Amniotic stem cell (primary cell): ENCODE results near the gene VASH1.
A peak's percentile ranks its signal among the peaks of the same experiment; 100 is the strongest.

ENCODE experiments used
- DNase-seq: peaks from one replicate; lab custom pipeline; 2025; lab: John Stamatoyannopoulos, UW

The VASH1 gene

DNA sequence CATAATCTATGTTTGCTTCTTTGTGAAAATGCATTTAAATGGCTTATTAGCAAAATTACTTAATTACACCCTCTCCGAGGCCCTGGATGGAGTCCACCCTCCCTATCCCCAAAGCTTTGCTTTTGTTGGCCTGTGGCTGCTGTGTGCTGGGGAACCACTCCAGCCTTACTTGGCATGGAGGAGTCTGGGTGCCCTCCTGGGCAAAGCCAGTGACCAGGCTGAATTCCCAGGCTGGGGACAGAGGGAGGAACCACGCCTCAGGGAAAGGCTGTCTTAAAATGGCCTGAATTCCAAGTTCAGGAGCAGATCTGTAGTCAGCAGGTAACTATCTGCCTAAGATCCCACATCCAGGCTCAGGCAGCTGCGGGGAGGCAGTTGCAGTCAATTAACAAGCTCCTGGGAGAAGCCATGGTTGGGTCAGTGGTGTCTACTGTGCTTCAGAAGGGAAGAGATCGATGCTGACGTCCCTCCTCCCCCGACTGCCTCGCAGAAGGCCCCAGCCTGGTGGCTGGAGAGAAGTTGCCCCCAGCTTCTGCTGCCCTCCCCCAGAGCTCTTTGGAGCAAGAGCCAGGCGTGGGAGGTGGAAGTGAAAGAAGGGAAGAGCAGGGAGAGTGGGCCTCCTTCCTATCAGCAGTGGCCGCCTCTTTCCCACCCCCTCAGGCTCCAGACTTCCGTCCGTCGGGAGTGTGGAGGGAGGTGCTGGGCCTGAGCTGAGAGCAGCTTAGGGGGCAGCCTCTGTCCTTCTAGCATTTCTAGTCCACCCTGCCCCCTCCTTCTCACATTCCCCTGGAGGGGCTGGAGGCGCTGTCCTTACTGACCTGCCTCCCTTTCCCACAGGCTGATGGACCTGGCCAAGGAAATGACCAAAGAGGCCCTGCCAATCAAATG, 11.3 kb downstream of the VASH1 start:
- no peak for DNase-seq

DNA sequence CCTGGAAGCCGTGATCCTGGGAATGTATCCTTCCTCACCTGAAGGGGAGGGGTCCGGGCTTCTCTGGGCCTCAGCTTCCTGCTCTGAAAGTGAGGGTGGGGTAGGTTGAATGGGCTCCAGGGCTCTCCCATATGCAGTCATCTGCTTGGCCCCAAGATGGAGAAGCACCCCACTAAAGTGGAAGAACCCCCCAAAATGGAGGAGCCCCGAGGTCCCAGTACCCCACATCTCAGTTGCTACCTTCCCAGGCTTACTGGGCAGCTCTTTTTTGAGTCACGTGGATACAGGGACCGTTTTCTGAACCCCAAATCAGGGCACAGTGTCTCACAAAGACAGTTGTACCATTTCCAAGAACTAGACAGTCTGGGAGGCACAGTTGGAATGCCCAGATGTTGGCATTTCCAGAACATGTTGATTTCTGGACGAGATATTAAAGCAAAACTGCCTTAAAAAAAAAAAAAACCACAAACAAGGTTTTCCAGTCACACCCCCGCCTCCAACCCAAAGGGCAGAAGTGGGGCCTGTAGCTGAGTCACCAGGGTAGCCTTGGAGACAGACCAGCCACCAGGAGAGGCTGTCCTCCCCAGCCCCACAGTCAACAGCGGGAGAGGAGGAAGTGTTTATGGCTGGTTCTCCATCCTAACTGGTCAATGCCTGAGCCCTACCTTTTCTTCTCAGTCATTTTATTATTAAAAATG, 12.1 kb downstream of the VASH1 start:
- DNase-seq = peak; percentile 58

DNA sequence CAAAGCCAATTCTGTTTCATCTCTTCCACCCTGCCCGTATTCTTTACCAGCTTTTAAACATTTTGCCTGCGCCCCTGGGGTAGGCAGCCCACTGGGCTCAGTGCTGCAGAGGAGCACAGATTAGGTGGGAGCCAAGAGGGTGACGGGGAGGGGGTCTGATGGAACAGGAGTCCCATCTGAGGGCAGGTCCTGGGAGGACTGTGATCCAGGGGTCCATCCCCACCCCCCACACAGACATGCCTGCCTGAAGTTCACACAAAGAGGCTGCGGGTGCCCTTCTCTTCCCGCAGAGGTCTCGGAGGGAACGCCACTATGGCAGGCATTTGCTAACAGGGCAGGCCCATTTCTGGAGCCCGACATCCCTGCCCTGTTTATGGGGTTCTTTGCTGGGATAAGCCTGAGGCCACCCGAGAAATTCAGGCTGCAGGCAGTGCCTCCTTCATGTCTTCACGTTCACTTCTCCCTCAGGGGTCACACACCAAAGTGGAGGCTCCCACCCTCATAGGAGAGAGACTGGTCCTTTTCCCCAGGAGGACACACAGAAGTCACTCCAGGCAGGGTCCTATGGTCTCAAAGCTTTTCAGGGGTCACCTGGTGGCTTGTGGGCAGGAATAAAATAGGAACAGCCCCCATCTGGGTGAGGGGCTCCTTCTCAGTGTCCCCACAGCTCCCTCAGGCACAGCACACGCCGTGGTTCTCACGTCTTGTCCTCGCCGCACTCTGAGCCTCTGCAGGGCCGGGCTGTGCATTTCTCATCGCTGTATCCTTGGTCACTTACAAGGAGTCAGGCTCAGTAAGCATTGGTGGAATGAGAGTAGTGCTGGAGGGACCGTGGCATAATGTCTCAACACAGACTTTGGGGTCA, 12.9 kb downstream of the VASH1 start:
- DNase-seq = no peak

DNA sequence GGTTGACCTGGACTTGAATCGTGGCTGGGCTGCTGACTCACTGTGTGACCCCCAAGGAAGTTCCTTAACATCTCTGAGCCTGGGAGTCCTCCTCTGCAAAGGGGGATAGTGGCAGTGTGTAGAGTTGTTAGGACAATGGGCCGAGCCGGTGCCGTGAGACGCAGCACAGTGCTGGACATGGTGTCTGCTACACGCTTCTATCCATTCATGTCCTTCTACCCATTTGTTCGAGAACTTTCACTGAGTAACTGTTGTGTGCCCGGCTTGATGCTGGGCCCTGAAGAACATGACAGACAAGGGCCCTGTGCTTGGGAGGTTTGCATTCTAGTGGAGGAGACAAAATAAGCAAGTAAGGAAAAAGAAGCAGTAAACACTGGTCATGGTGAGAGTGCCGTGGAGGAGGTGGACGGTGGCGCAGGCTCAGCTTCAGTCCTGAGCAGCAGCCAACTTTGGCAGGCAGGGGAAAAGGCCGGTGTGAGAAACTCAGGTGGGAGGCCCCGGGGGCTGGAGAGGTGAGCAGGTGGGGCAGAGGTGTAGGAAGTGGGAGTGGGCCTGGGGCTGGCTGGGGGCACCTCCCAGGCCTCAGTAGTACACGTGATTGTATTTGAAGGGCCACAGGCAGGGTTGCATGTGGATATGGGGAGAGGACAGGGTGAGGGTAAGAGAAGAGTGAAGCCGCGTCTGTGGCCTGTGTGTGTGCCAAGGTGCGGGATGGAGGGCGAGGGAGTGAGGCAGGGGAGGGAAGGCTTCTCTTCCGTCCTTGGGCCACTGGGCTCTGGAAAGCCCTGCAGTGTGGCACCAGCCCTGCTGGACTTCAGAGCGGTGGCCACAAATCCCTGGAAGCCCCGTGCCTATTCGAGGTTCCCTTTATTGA, 13.8 kb downstream of the VASH1 start:
- DNase-seq = no peak

DNA sequence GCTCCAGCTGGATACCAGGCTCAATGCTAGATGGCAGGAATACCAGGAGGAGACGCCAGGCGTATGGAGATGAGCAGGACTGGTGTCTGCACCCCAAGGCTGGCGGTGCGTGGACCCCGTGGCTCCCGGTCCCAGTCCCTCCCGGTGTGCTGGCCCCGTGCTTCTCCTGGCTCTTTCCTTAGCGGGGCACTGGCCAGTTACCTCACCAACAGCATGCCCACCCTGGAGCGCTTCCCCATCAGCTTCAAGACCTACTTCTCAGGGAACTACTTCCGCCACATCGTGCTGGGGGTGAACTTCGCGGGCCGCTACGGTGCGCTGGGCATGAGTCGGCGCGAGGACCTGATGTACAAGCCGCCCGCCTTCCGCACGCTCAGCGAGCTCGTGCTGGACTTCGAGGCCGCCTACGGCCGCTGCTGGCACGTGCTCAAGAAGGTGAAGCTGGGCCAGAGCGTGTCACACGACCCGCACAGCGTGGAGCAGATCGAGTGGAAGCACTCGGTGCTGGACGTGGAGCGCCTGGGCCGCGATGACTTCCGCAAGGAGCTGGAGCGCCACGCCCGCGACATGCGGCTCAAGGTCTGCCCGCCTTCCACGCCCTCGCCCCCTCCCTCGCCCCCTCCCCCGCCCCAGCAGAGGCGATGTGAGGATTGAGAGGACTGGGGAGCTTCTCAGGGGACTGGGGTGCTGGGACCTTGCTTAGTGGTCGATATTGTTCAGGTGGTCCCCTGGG, 14.6 kb downstream of the VASH1 start:
- no peak for DNase-seq

DNA sequence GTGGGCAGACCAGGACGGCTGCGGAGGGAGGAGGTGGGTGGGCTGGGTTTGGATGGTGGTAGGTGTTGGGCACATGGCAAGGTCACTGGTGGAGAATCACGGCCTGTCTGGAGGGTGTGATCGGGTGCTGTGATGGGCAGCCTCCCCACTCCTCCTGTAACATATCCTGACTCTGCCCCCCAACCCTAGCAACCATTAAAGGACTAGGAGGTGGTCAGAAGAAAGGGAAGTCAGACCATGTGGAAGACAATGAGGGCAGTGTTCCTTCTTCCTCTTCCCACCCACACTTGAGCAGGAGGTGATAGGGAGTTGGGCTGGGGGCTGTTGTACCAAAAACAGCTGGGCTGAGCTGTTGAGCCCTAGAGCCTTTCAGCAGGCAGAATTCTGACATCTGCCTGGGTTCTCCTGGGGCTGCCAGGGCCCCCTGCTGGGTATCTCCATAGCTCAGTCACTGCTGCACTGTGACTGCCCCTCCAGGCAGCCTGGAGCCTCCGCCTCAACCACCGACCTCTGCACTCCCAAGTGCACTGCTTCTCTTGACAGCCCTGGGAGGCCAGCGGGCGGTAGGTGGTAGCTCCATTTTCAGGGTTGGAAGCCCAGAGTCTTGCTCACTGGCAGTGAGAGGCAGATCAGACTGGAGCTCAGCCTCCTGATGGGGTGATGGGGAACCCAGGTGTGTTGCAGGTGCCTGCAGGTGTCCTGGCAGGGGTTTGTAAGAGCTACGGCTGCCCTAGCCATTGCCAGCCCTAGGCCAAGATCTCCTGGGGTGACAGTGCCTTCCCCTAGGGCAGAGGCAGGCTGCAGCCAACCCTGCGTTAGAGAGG, 15.4 kb downstream of the VASH1 start:
- no peak for DNase-seq

DNA sequence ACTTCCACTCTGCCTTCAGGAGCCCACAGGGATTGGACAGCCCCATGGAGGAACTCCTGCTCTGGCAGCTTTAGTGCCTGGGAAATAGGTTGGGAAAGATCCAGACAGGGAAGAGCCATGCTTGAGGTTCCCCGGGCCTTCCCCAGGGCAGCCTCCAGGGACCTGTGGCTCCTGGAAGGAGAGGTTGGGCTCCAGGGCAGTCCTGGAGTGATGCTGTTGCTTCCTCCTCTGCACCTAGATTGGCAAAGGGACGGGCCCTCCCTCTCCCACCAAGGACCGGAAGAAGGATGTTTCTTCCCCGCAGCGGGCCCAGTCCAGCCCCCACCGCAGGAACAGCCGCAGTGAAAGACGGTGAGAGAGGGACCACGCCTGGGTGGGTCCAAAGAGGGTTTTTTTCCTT, 16.5 kb downstream of the VASH1 start:
- DNase-seq = no peak

DNA sequence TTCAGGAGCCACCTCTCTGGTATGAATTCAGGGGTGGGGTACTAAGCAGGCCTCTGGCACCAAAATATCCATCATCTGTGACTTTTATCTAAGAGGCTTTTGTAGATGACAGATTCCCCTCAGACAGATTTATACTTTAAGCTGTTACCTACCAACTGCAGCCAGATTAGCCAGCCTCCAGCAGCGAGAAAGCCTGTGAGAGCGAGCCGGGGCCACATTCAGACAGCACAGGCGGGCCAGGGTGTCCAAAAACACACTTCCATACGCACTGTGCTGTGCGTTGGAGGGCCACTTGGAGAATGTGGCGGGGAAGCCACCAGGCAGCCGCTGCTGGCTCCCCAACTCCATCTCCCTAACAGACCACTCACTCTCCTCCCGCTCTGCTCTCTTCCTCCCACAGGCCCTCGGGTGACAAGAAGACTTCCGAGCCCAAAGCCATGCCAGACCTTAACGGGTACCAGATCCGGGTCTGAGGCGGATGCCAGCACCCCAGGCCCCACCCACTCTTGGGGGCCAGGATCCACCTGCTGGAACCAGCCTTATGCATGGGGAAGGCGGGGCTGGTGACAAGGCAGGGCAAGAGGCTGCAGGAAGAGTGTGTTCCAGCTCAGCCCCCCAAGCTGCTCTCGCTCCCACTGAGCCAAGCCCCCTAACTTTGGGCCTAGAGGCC, 17.4 kb downstream of the VASH1 start:
- DNase-seq = no peak

DNA sequence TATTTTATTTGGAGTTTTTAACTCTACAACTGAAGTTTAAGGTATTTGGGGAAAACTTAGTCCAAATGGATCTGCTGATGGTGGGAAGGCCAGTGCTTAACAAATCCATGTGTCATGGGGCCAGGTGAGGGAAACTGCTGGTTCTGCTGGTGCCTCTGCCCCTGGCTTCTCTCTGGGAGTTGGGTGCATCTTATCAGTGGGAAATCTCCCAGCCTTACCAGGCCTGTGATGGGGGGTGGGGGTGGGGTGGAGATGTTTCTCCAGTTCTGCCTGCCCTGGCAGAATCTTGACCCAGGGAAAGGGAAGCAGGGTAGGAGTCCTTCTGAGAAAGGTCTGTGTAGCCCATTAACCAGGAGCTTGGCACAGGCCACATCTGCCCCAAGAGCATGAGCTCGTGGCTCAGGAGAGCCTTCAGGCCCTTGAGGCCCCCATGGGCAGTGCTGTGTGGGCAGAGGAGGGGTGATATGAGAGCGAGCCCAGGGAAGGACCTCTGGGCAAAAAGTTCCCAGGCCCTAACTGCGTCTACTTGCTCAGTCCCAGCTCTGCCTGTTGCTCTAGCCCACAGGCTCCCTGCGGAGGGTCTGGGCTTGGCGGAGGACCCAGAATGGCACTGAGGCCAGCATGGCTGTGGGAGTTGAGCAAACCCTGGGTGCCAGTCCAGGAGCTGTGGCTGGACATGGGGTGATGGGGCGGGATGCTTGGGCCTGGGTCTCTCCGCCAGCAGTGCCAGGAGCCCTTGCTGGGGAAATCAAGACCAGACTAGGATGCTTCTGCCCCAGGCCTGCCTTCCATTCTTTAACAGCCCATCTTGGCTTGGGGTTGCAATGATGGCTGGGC, 18.2 kb downstream of the VASH1 start:
- no peak for DNase-seq

DNA sequence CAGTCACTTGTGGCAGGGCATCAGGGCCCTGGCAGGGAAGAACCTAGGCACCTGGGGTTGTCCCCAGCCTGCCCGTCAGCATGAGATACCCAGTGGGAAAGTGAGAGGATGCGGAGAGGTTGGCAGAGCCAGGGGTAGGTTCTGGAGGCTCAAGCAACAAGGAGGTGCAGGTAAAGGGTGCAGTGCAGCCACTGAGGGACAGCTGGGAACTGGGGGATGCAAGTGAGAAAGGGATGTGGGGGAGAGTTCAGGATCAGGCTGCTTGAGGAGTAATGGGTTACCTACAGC, 18.7 kb downstream of the VASH1 start:
- DNase-seq = no peak

DNA sequence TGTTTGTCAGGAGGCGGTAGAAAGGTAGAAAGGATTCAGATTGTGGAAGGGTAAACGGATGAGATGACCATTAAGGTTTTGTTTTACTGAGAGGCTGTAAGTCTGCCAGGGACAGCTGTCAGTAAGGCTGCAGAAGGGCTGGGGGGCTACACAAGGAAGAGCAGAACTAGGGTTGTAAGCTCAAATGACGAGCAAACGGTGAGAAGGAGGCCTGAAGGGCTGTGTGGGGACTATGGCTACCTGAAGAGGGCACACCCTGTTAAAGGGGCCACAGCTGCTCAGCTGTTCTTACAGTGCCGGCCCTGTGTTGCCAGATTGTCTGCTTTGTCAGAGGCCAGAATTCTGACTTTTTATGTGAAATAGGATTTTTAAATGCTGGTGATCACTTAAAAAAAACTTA, 19.1 kb downstream of the VASH1 start:
- DNase-seq = no peak

DNA sequence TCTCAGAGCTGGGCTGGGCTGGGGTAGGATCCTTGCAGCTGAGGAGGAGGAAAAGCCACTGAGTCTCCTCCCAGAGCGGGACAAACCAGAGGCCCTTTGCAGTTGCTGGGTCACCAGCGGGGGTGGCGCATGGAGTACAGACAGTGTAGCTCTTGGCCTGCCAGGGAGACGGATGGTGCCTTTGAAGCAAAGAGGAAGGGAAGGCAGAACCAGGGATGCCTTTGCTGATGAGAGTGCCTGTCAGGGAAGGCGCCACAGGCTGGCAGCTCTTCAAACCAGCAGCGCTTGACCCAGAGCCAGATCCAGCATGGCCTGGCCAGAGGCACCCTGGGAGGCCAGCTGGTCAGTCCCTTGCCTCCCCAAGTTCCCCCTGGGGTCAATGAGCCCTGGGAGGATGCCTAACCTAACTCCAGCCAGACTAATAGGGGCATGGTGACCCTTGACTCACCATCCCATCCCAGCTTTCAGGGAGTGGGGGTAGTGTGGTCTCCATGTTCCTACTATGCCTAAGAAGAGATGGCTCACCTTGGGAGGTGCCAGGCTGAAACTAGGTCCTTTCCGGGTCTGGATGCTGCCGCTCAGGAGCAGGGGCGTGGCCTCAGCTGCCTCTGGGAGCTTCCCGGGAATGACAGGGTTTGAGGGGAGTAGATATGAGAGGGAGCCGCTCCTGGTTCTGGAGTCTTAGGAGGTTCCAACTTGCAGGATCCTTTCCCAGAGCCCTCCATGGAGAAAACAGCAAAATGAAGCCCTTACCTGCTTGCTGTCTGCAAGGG, 19.8 kb downstream of the VASH1 start:
- no peak for DNase-seq

DNA sequence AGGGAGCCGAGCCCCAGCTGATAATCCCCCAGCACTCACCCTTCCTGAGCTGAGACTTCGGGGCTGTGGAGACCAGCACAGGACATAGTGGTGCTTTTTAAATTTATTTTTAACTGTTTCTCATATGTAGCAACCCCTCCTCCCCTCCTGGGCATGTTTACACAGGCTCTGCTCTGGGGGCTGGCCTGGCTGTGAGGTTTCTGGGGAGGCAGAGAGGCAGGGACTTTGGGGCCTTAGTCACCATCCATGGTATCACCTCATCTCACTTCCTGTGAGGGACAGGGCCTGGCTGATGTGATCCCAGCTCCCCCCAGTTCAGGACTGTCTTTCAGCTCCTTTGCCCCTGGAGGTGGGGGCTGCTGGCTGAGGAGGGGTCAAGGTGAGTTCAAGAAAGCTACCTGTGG, 20.4 kb downstream of the VASH1 start:
- DNase-seq = no peak

DNA sequence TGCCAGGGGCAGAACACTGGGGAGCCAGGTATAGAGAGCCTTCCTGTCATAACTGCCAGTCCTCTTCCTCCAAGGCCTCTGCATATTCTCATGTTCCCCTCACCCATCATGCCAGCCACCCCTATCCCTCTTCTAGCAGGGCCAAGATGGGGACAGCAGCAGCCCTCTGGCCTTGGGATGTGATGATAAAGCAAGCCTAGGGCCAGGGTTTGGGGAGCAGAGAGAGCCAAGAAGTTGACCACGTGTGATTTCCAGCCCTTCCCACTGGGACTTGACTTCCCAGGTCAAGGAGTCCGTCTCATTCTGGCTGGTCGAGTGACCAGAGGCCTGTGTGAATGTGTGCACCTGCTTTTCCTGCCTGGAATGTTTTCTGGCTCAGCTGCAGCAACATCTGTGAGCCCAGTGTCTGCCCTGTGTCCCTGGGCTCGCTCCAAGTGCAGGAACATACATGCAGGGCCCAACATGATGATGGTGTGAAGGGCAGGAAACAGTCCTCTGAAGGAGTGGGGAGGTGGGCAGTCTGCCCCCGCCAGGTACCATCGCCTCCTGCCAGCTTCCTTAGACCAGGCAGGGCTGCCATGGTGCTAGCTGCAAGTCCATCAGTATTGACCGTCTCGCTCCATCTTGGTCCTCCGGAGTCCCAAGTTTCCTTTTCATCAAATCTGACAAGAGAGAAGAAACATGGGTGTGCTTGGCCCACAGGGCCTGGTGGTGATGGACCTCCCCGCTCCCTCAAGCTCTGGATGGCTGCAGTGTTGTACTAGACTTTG, 21.0 kb downstream of the VASH1 start:
- no peak for DNase-seq

DNA sequence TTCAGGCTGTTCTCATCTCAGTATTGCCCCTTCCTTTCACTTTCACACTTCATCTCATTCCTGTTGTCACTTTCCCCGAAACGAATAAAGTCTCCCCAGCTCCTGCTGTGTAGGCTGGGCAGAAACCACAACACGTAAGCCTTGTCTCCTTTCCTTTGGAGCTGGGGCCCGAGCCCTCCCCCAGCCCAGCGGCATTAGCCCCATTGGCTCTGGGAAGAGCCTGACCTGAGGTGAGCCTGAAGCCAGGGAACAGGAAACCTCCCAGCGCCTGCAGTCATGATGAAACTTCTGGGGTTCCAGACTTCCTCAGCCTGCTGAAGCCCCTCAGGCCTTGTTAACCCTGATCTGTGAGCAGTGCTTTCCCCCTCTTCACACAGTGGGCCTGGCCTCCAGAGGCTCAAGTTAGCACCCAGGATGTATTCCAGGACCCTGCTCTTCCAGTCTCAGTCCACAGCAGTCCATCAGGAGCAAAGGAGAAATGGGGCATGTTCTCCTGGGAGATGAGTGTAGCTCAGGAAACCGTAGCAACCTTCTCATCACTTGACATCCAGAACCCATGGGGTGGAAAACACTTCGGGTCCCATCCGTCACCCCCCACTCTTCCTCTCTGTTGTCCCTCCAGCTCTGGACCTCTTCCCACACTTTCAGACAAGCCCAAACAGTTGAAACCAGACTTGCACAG, 21.8 kb downstream of the VASH1 start:
- DNase-seq = no peak

DNA sequence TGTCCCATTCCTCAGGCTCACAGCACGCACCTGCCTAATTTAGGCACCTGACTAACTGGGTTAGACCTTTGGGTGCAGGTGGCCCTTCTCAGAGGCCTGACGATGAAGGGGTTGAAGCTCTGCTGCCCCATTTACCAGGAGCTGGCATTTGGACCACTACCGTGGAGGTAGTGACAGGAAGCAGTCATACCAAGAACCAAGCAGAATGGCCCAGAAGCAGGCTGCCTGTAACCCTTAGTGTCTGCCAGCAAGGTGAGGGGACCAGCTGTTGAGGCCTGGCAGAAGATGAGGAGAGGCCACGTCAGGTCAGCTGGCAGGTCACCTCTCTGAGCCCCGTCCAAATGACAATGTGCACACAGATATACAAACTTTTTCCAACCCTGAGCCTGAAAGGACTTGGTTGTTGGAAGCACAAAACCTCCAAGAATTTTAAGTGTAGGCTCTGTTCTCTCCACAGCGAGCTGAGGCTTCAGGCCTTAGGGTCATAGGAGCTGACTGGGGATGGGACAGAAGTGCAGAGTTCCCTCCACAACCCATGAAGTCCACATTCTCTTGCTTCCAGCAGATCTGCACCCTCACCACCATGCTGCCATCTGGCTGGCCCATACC, 23.1 kb downstream of the VASH1 start:
- no peak for DNase-seq
